Calu3 (cell line): ENCODE results near the gene POP4. TPM values are rescaled to one million over a fixed set of nuclear protein-coding genes. Genes with fewer than 3 reads are reported as not detected.

Source experiments
- BruUV-seq: library from RNA; stranded (reverse); fragments of 400-500 nt; replicated peaks from 2 replicates; lab custom pipeline; 2021; lab: Mats Ljungman, UMichigan
- CTCF ChIA-PET: fragments of 300-600 bp; sonication (Branson Sonifier 250); formaldehyde crosslinking; loops from one replicate; lab custom pipeline; 2022; ENCODE audit warnings: antibody characterized with exemption; lab: Charles Lee
- DNase-seq: peaks from one replicate; pipeline ENCODE4 v3.0.0; 2022
- H3K27ac Mint-ChIP-seq: one replicate; pipeline ENCODE4 v1.8.0; 2022; ENCODE audit warnings: mixed read lengths; ENCODE audit not compliant: unreplicated experiment
- H3K27me3 Mint-ChIP-seq: one replicate; pipeline ENCODE4 v1.8.0; 2022; ENCODE audit warnings: mixed read lengths; ENCODE audit not compliant: unreplicated experiment
- H3K36me3 Mint-ChIP-seq: one replicate; pipeline ENCODE4 v1.8.0; 2022; ENCODE audit warnings: mild to moderate bottlenecking, moderate library complexity, mixed read lengths; ENCODE audit not compliant: insufficient read depth, unreplicated experiment
- H3K4me1 Mint-ChIP-seq: one replicate; pipeline ENCODE4 v1.8.0; 2022; ENCODE audit warnings: mild to moderate bottlenecking, low read depth, mixed read lengths; ENCODE audit not compliant: unreplicated experiment
- H3K4me3 Mint-ChIP-seq: one replicate; pipeline ENCODE4 v1.8.0; 2022; ENCODE audit warnings: mild to moderate bottlenecking, low read depth, moderate library complexity, mixed read lengths; ENCODE audit not compliant: unreplicated experiment
- H3K9me3 Mint-ChIP-seq: one replicate; pipeline ENCODE4 v1.8.0; 2022; ENCODE audit warnings: low read depth, mixed read lengths; ENCODE audit not compliant: unreplicated experiment
- CTCF ChIP-seq: fragments of 200-600 bp; IDR thresholded peaks from one replicate; pipeline ENCODE4 v1.8.0; 2022; ENCODE audit warnings: antibody characterized with exemption; ENCODE audit not compliant: unreplicated experiment
- intact Hi-C: fragments of 100-400 bp; cut with micrococcal nuclease; formaldehyde crosslinking; loops from one replicate; pipeline ENCODE4 v1.10.0; 2022; ENCODE audit not compliant: unreplicated experiment
- total RNA-seq: library from RNA; stranded (reverse); gene quantifications from 2 replicates; pipeline ENCODE4 v1.2.3, GENCODE V29; 2022

Gene POP4
- total RNA-seq, 1 experiment from 2014 or later = 72.9 TPM

- Mint-ChIP-seq H3K36me3 (no peaks in the 10 kb centered on the region), H3K27ac (no peak overlapping the region), H3K27me3 (peaks cover 63% of the 10 kb centered on the region), H3K4me1 (no peaks in the 10 kb centered on the region), H3K4me3 (no peak overlapping the region), H3K9me3 (no peaks in the 10 kb centered on the region)
- no peak for DNase-seq
- BruUV-seq = no TSS peak
- TF ChIP-seq CTCF = no peak
- CTCF ChIA-PET = no interaction called here
- intact Hi-C loops = no loop called here
Observed at GRCh38 chr19:29653398-29653797, 47.3 kb downstream of the POP4 start.

GRCh38 chr19:29655648-29656335 is 49.7 kb downstream of the POP4 start:
- BruUV-seq = no TSS peak
- no peak overlapping the region for H3K4me3 Mint-ChIP-seq
- H3K27me3 Mint-ChIP-seq = peaks cover 53% of the 10 kb centered on the region
- no peaks in the 10 kb centered on the region for H3K4me1 Mint-ChIP-seq
- intact Hi-C loops = no loop called here
- TF ChIP-seq CTCF = no peak
- H3K9me3 Mint-ChIP-seq = no peaks in the 10 kb centered on the region
- CTCF ChIA-PET = no interaction called here
- no peaks in the 10 kb centered on the region for H3K36me3 Mint-ChIP-seq
- DNase-seq = no peak
- H3K27ac Mint-ChIP-seq = no peak overlapping the region

- Mint-ChIP-seq H3K4me3 (no peak overlapping the region), H3K27me3 (peaks cover 27% of the 10 kb centered on the region), H3K36me3 (no peaks in the 10 kb centered on the region), H3K9me3 (no peaks in the 10 kb centered on the region), H3K27ac (no peak overlapping the region), H3K4me1 (no peaks in the 10 kb centered on the region)
- BruUV-seq = no TSS peak
- TF ChIP-seq CTCF = no peak
- DNase-seq = no peak
- intact Hi-C loops = no loop called here
- CTCF ChIA-PET = no interaction called here
Observed at GRCh38 chr19:29658221-29658991, 52.3 kb downstream of the POP4 start.

- CTCF ChIA-PET = no interaction called here
- TF ChIP-seq CTCF = no peak
- Mint-ChIP-seq H3K4me3 (no peak overlapping the region), H3K27me3 (peaks cover 6% of the 10 kb centered on the region), H3K9me3 (no peaks in the 10 kb centered on the region), H3K4me1 (no peaks in the 10 kb centered on the region), H3K36me3 (peaks cover 6% of the 10 kb centered on the region), H3K27ac (no peak overlapping the region)
- BruUV-seq = no TSS peak
- no peak for DNase-seq
- intact Hi-C loops = no loop called here
Observed at GRCh38 chr19:29660835-29661234, 54.8 kb downstream of the POP4 start.
